ENCODE results near the gene CNIH3. TPM values are rescaled to one million over a fixed set of nuclear protein-coding genes. Genes with fewer than 3 reads are reported as not detected.

CNIH3 gene
- total RNA-seq, 2 experiments from 2014 or later, result 1.8 to 2.5 TPM

DNA sequence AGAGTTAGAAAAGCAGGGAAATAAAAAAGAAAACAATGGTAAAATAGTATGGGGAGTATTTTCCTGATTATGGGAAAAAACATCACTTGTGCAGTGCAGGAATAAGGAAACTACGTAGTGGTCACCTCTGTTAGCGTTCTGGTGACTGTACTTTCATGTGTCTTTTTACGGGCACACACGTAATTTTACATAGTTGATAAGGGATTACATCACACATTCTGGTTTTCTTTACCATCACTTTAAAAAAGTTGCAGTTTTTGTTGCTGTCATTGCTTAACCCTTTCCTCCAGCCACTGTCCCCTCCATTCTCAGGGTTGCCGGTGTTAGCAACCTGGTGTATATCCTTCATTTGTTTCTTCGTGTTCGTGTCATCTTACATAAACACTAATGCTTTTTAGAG lies 35.1 kb downstream of the CNIH3 start:
- no peaks in the 10 kb centered on the region for H3K36me3 ChIP-seq (ENCODE audit: insufficient read depth, low read length)
- H3K27me3 Mint-ChIP-seq, result peaks cover 5% of the 10 kb centered on the region
- peaks cover 4% of the 10 kb centered on the region for H3K4me1 Mint-ChIP-seq (ENCODE audit: low read depth)
- DNase-seq (no peak), ATAC-seq (ENCODE audit: poor library complexity) (no peak)
- intact Hi-C loops (cut with DNase I, micrococcal nuclease), result no loop called here
- TF ChIP-seq, protein P1, sequence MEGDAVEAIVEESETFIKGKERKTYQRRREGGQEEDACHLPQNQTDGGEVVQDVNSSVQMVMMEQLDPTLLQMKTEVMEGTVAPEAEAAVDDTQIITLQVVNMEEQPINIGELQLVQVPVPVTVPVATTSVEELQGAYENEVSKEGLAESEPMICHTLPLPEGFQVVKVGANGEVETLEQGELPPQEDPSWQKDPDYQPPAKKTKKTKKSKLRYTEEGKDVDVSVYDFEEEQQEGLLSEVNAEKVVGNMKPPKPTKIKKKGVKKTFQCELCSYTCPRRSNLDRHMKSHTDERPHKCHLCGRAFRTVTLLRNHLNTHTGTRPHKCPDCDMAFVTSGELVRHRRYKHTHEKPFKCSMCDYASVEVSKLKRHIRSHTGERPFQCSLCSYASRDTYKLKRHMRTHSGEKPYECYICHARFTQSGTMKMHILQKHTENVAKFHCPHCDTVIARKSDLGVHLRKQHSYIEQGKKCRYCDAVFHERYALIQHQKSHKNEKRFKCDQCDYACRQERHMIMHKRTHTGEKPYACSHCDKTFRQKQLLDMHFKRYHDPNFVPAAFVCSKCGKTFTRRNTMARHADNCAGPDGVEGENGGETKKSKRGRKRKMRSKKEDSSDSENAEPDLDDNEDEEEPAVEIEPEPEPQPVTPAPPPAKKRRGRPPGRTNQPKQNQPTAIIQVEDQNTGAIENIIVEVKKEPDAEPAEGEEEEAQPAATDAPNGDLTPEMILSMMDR (IDR thresholded peaks at IDR 0.05), result no peak
- H3K4me1 ChIP-seq (ENCODE audit: insufficient read depth, low read length), result no peaks in the 10 kb centered on the region
- no peaks in the 10 kb centered on the region for H3K27me3 ChIP-seq (ENCODE audit: control insufficient read depth in 1 of 2, insufficient read depth in 2 of 2, low read length in 2 of 2)
- no peak overlapping the region for H3K4me3 Mint-ChIP-seq
- no peaks in the 10 kb centered on the region for H3K36me3 Mint-ChIP-seq (ENCODE audit: low read depth)
- CTCF ChIA-PET, result no interaction called here
- H3K9me3 ChIP-seq (ENCODE audit: control insufficient read depth in 1 of 2, insufficient read depth in 1 of 2, low read length in 2 of 2), result no peaks in the 10 kb centered on the region
- no peak overlapping the region for H3K27ac Mint-ChIP-seq
- no peak overlapping the region for H3K4me3 ChIP-seq (ENCODE audit: low read length)
- no peaks in the 10 kb centered on the region for H3K9me3 Mint-ChIP-seq
- POLR2A ChIA-PET, result no interaction called here
- H3K27ac ChIP-seq (ENCODE audit: low read depth in 1 of 2, low read length in 2 of 2), result no peak overlapping the region

DNA sequence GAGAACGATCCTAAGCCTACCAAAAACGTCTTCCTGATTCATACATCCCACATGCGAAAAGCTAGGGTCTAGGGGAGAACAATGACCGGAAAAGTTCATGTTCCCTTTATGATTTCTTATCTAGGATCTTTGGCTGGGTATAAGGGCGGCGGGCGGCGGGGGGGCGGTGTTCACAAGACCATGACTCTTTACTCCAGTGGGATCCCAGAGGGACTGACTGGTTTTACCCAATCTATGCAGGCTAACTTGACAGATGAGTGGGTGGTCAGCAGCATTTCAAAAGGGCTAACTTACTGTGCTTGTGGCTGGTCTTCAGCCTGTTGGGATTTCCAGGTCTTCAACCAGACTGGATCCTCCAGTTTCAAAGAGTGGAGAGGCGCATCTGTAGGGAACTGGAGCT lies 40.3 kb downstream of the CNIH3 start:
- Mint-ChIP-seq H3K27me3 (no peaks in the 10 kb centered on the region), H3K4me3 (no peak overlapping the region), H3K4me1 (ENCODE audit: low read depth) (no peaks in the 10 kb centered on the region), H3K9me3 (no peaks in the 10 kb centered on the region), H3K27ac (no peak overlapping the region), H3K36me3 (ENCODE audit: low read depth) (no peaks in the 10 kb centered on the region)
- Histone ChIP-seq H3K4me1 (ENCODE audit: insufficient read depth, low read length) (no peaks in the 10 kb centered on the region), H3K27ac (ENCODE audit: low read depth in 1 of 2, low read length in 2 of 2) (no peak overlapping the region), H3K9me3 (ENCODE audit: control insufficient read depth in 1 of 2, insufficient read depth in 1 of 2, low read length in 2 of 2) (no peaks in the 10 kb centered on the region), H3K27me3 (ENCODE audit: control insufficient read depth in 1 of 2, insufficient read depth in 2 of 2, low read length in 2 of 2) (no peaks in the 10 kb centered on the region), H3K36me3 (ENCODE audit: insufficient read depth, low read length) (no peaks in the 10 kb centered on the region), H3K4me3 (ENCODE audit: low read length) (no peak overlapping the region)
- TF ChIP-seq, protein P1 (IDR thresholded peaks at IDR 0.05), result no peak
- ATAC-seq (ENCODE audit: poor library complexity) (no peak), DNase-seq (no peak)
- intact Hi-C loops (cut with DNase I, micrococcal nuclease), result no loop called here
- ChIA-PET CTCF (no interaction called here), POLR2A (no interaction called here)

DNA sequence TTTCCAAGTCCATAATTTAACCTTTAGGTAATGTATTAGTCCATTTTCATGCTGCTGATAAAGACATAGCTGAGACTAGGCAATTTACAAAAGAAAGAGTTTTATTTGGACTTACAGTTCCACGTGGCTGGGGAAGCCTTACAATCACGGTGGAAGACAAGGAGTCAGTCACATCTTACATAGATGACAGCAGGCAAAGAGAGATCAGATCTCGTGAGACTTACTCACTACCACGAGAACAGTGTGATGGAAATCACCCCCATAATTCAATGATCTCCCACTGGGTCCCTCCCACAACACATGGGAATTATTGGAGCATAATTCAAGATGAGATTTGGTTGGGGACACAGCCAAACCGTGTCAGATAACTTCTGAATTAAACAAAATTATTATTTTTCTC lies 44.0 kb downstream of the CNIH3 start:
- Histone ChIP-seq H3K4me1 (ENCODE audit: insufficient read depth, low read length) (no peaks in the 10 kb centered on the region), H3K9me3 (ENCODE audit: control insufficient read depth in 1 of 2, insufficient read depth in 1 of 2, low read length in 2 of 2) (no peaks in the 10 kb centered on the region), H3K36me3 (ENCODE audit: insufficient read depth, low read length) (no peaks in the 10 kb centered on the region), H3K27ac (ENCODE audit: low read depth in 1 of 2, low read length in 2 of 2) (no peak overlapping the region), H3K27me3 (ENCODE audit: control insufficient read depth in 1 of 2, insufficient read depth in 2 of 2, low read length in 2 of 2) (no peaks in the 10 kb centered on the region), H3K4me3 (ENCODE audit: low read length) (no peak overlapping the region)
- ChIA-PET CTCF (no interaction called here), POLR2A (no interaction called here)
- Mint-ChIP-seq H3K36me3 (ENCODE audit: low read depth) (no peaks in the 10 kb centered on the region), H3K27ac (no peak overlapping the region), H3K27me3 (no peaks in the 10 kb centered on the region), H3K9me3 (no peaks in the 10 kb centered on the region), H3K4me1 (ENCODE audit: low read depth) (no peaks in the 10 kb centered on the region), H3K4me3 (no peak overlapping the region)
- intact Hi-C loops (cut with DNase I, micrococcal nuclease), result no loop called here
- no peak for ATAC-seq (ENCODE audit: poor library complexity)
- TF ChIP-seq, protein P1 (IDR thresholded peaks at IDR 0.05), result no peak
- no peak for DNase-seq
